ENCODE measurements around the gene ODAM.
"Not testable (repeated sequence)": the region's sequence is repeated elsewhere in the genome, so short reads cannot be mapped to it uniquely, and the experiment has no call there.

The ODAM gene

DNA sequence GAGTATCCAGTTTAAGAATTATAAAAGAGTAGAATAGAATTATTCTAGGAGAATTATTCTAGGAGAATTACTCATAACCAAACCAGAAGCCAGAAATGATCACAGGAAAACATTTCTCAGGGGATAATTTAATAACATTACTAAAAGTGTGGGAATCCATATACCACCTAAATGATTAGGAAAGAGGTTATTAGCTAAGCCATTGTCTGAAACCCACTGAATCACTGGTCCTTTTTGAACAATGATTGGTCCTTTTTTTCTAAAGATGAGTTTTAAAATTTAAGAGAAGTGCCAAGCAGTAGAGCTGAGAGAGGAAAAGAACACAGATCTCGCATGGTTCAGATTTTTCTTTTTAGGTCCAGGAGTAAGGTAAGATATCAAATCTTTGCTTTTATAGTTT is at the start of gene ODAM:
TSS of gene ODAM (plus strand) at position 301 of the 400 bp plus-strand sequence. CDS start 819 bp downstream, outside the sequence.
- no peak for DNase-seq (ENCODE audit: low read depth)

DNA sequence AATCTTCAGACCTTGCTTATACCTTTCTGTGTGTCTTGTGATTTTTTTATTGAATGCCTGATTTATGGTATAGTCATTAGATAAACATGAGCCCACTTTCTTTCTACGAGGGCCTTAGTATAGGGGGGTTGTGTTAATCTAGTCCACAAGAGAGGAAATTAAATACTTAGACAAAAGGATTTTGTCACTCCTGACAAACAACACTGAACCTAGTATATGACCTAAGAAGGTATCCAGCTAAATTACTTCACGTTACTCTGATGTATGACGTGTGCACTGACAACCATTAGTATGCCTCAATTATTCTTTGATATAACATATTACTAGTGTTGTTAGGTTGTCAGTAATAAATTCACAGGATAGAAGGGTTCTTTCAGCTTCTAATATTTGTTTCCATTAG is 44.3 kb upstream of the ODAM start:
- DNase-seq (ENCODE audit: low read depth): no peak

DNA sequence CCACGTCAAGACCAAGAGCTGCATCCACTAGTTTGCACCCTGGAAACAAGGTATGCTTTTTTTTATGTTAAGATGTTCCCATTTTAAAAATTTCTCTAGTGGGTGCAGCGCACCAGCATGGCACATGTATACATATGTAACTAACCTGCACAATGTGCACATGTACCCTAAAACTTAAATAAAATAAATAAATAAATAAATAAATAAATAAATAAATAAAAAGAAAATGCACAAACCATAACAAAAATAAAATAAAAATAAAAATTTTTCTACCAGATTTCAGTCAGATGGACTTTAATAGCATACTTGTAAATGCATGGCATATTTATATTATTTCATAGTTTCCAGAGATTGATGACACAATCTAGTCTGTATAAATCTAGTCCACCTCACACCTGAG is 43.4 kb upstream of the ODAM start:
- no peak for DNase-seq (ENCODE audit: low read depth)

DNA sequence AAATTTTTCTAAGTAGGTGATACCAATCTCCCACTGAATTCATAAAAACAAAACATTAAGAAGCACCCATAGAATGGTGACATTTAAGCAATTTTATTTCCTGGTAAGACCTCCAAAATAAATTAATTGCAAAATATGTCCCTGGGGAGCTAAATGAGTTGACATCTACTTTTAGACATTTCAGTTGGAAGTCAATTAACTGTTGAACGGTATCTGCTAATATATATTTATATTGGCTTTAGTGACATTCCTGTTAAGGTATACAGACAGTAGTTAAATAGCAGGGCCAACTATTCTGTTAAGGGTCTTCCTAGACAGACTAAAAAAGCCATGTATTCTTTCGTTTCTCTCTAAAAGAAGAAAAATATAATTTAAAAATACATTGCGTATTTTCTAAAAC is 41.6 kb upstream of the ODAM start, which contains the start of gene PRR27:
TSS of gene PRR27 (plus strand) at position 301 of the 400 bp plus-strand sequence. CDS start 139 bp downstream, outside the sequence.
- DNase-seq (ENCODE audit: low read depth): no peak

DNA sequence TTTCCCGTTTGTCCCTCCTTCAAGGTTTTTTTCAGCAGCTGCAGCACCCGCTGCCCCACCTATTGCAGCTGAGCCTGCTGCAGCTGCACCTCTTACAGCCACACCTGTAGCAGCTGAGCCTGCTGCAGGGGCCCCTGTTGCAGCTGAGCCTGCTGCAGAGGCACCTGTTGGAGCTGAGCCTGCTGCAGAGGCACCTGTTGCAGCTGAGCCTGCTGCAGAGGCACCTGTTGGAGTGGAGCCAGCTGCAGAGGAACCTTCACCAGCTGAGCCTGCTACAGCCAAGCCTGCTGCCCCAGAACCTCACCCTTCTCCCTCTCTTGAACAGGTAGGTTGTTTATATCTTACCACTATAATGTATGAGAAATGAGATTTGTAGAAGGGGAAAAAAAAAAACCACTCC is 36.9 kb upstream of the ODAM start:
- no peak for DNase-seq (ENCODE audit: low read depth)

- no peak for DNase-seq (ENCODE audit: low read depth)
Measured at GRCh38 chr4:70177090-70177489, 18.4 kb upstream of the ODAM start.

- no peak for DNase-seq (ENCODE audit: low read depth)
Measured at GRCh38 chr4:70178075-70178660, 17.4 kb upstream of the ODAM start.

- DNase-seq (ENCODE audit: low read depth): no peak
Measured at GRCh38 chr4:70179811-70180210, 15.7 kb upstream of the ODAM start.

GRCh38 chr4:70181864-70182263 is 13.7 kb upstream of the ODAM start:
- no peak for DNase-seq (ENCODE audit: low read depth)

- no peak for DNase-seq (ENCODE audit: low read depth)
Measured at GRCh38 chr4:70182517-70183167, 12.9 kb upstream of the ODAM start.

GRCh38 chr4:70183168-70183939 is 12.2 kb upstream of the ODAM start:
- DNase-seq (ENCODE audit: low read depth): no peak

GRCh38 chr4:70183940-70184246 is 11.6 kb upstream of the ODAM start:
- DNase-seq (ENCODE audit: low read depth): no peak

- no peak for DNase-seq (ENCODE audit: low read depth)
Measured at GRCh38 chr4:70187216-70187615, 8.3 kb upstream of the ODAM start.

- DNase-seq (ENCODE audit: low read depth): no peak
Measured at GRCh38 chr4:70190579-70190978, 4.9 kb upstream of the ODAM start.

- DNase-seq (ENCODE audit: low read depth): no peak
Measured at GRCh38 chr4:70191647-70192046, 3.9 kb upstream of the ODAM start.

DNA sequence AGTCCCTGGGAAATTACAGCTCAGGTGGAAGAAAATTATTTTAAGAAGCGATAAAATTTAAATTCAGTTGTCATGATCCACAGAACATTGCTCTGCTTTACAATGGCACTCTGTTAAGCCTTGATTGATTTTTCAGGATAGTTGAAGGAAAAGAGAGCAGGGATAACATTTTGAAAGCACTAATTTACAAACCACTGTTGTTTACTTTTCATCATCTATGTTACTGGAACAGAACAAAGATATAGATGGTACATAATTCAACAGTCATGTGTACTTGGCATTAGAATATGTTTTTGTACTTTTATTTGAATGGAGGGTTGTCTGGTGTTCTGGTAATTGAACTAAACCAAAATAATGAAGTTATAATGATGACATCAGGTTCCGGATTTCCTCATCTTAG is 2.6 kb upstream of the ODAM start:
- no peak for DNase-seq (ENCODE audit: low read depth)

DNA sequence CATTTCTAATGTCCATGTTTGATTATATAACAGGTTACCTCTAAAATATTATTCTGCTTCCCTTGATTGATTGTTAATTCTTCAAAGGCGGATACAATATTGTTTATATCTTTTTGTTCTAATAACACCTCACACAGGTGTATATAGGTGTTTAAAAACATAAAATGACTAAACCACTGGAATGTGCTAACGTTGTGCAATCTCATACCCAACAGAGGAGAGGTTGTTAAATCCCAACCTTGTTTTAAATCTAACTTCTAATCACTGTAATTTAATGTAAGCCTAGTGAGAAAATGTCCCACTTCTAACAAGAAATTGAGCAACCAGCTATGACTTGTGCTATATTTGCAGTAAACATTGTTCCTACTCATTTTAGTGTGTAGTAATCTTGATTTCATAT is 1.3 kb downstream of the ODAM start:
- no peak for DNase-seq (ENCODE audit: low read depth)

- DNase-seq (ENCODE audit: low read depth): no peak
Measured at GRCh38 chr4:70197842-70198241, 2.3 kb downstream of the ODAM start.

DNA sequence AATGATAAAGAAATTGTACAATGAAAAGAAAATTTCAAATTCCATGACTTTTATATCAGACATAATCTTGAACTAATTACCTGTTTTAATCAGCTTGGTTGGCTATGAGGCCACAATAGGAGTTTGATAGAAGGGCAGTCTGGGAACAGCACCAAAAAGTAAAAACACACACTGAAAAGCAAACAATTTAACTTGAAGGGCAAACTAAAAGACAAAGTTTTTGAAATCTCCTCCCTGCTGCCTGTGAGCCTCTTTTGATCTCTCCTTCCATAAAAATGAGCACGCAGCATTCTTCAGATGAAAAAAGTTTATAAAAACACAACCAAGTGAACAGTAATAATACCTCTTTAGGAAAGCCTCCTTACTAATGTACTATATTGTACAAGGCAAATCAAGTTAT is 8.1 kb downstream of the ODAM start:
- no peak for DNase-seq (ENCODE audit: low read depth)

GRCh38 chr4:70212752-70213151 is 17.2 kb downstream of the ODAM start:
- not testable (repeated sequence) for DNase-seq (ENCODE audit: low read depth)

DNA sequence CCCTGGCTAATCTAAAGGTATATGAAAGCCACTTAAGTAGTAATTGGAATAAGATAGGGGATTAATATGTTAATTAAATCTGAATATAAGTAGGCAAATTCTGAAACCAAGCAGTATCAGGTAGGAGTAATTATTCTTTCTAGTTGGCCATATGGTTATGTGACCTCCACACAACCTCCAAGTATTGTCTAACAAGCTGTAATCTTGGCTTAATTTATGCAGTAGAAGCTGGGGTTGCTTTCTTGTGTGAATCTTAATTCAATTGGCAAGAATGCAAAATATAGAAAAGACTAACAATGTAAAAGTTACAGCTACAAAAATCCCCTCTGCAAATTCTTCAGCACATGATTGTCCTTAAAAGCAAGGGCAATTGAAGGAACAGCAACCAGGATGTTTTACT is 20.6 kb downstream of the ODAM start:
- not testable (repeated sequence) for DNase-seq (ENCODE audit: low read depth)

DNA sequence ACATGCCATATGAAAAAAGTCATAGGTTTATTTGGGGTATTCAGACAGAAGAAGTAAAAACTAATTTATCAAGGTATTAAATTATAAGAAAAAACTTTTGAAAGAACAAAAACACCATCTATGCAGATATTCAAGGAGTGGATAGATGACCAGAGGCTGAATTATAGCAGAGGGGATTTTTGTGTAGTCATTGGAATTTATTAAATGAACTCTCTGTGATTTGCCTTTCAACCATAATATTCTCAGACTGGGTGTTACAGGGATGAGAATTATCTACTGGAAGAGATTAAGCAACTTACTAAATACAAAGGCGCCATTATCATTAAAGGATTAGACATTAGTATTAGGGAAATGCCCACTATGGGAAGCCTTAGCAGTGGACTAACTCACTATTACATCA is 21.0 kb downstream of the ODAM start:
- DNase-seq (ENCODE audit: low read depth): not testable (repeated sequence)

GRCh38 chr4:70221389-70221788 is 25.9 kb downstream of the ODAM start:
- DNase-seq (ENCODE audit: low read depth): not testable (repeated sequence)

Measured in activated T-cell treated with anti-CD3 and anti-CD28 coated beads for 24 hours (primary cell).